Astrocyte (in vitro differentiated cells and primary cell): ENCODE measurements around the gene RBM11. TPM values are rescaled to one million over a fixed set of nuclear protein-coding genes. Genes with fewer than 3 reads are reported as not detected.

Experiments used
- DNase-seq: peaks from one replicate; pipeline ENCODE4 v3.0.0-alpha.2; 2010; ENCODE audit warnings: low read depth
- FAIRE-seq: peaks from 2 replicates; lab custom pipeline; 2011; peaks lifted over from hg19 to GRCh38; lab: Jason Lieb, UNC
- H2AFZ ChIP-seq: 2 replicates; pipeline ENCODE4 v1.6.0; 2012; ENCODE audit warnings: low read depth, low read length, inconsistent platforms
- H3K27ac ChIP-seq: 2 replicates; pipeline ENCODE4 v1.5.1; 2011; ENCODE audit warnings: low read depth, low read length, inconsistent platforms
- H3K27me3 ChIP-seq: 2 replicates; pipeline ENCODE4 v1.6.0; 2011; ENCODE audit warnings: low read length, inconsistent platforms; ENCODE audit not compliant: insufficient read depth
- H3K36me3 ChIP-seq: 2 replicates; pipeline ENCODE4 v1.5.1; 2011; ENCODE audit warnings: low read length, inconsistent platforms; ENCODE audit not compliant: insufficient read depth
- H3K4me1 ChIP-seq: 2 replicates; pipeline ENCODE4 v1.5.1; 2011; ENCODE audit warnings: low read length, inconsistent platforms; ENCODE audit not compliant: insufficient read depth
- H3K4me2 ChIP-seq: 2 replicates; pipeline ENCODE4 v1.6.0; 2012; ENCODE audit warnings: low read length, inconsistent platforms
- H3K4me3 ChIP-seq: 2 replicates; pipeline ENCODE4 v1.5.1; 2011; ENCODE audit warnings: low read depth, mild to moderate bottlenecking, low read length, inconsistent platforms; ENCODE audit not compliant: insufficient read depth
- H3K79me2 ChIP-seq: 2 replicates; pipeline ENCODE4 v1.6.0; 2012; ENCODE audit warnings: mild to moderate bottlenecking, low read length, inconsistent platforms; ENCODE audit not compliant: insufficient read depth
- H3K9ac ChIP-seq: 2 replicates; pipeline ENCODE4 v1.6.0; 2012; ENCODE audit warnings: mild to moderate bottlenecking, low read length, inconsistent platforms
- H3K9me3 ChIP-seq: 2 replicates; pipeline ENCODE4 v1.5.1; 2012; ENCODE audit warnings: low read depth, mild to moderate bottlenecking, low read length, inconsistent platforms; ENCODE audit not compliant: insufficient read depth
- H4K20me1 ChIP-seq: 2 replicates; pipeline ENCODE4 v1.6.0; 2012; ENCODE audit warnings: low read length, inconsistent platforms; ENCODE audit not compliant: insufficient read depth
- H3K27ac Mint-ChIP-seq: one replicate; pipeline ENCODE4 v1.8.0; 2021; ENCODE audit warnings: mild to moderate bottlenecking, mixed read lengths; ENCODE audit not compliant: unreplicated experiment
- H3K27me3 Mint-ChIP-seq: one replicate; pipeline ENCODE4 v1.8.0; 2021; ENCODE audit warnings: low read depth, mixed read lengths; ENCODE audit not compliant: unreplicated experiment
- H3K36me3 Mint-ChIP-seq: one replicate; pipeline ENCODE4 v1.8.0; 2021; ENCODE audit warnings: low read depth, mixed read lengths; ENCODE audit not compliant: unreplicated experiment
- H3K4me1 Mint-ChIP-seq: one replicate; pipeline ENCODE4 v1.8.0; 2021; ENCODE audit warnings: low read depth, mixed read lengths; ENCODE audit not compliant: unreplicated experiment
- H3K4me3 Mint-ChIP-seq: one replicate; pipeline ENCODE4 v1.8.0; 2021; ENCODE audit warnings: mild to moderate bottlenecking, moderate library complexity, mixed read lengths; ENCODE audit not compliant: unreplicated experiment
- H3K9me3 Mint-ChIP-seq: one replicate; pipeline ENCODE4 v1.8.0; 2021; ENCODE audit warnings: mild to moderate bottlenecking, mixed read lengths; ENCODE audit not compliant: unreplicated experiment
- CTCF ChIP-seq: IDR thresholded peaks from 2 replicates; pipeline ENCODE4 v1.5.1; 2011; ENCODE audit warnings: low read depth, mild to moderate bottlenecking, inconsistent platforms, low read length, moderate library complexity; ENCODE audit not compliant: insufficient read depth
- EZH2 ChIP-seq: IDR thresholded peaks from 2 replicates; pipeline ENCODE4 v1.6.1; 2012; ENCODE audit warnings: mild to moderate bottlenecking, low read length, inconsistent platforms; ENCODE audit not compliant: insufficient read depth
- total RNA-seq: library from RNA; stranded (reverse); gene quantifications from 2 replicates; pipeline ENCODE4 v1.2.1, GENCODE V29; 2021

Gene RBM11
- total RNA-seq, 1 donor from 2014 or later = 3.4 TPM

DNA sequence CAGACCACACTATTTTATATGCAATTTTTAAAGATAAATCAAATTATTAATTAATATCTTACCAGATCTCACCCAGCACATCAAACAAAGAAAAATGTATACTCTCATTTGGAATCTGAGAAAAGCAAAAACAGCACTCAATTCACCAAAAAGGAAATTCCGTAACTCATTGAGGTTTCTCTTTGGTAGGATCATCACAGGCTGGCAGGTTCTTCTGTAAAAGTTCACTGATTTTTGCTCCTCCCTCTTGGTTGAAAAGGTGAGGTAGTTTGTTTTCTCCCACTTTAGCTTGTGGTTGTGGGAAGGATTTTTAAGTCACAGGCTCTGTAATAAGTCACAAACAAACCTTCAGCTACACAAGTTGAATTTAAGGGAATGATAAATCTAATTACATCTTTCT, 5.2 kb upstream of the RBM11 start, which contains the start of gene LIPI:
Gene LIPI, minus strand, starts transcription at position 218 of the 400 bp plus-strand sequence. Its CDS starts 110 bp downstream, at position 108.
- Mint-ChIP-seq H3K27ac (no peak within 1 kb of the TSS), H3K36me3 (no peaks in the 10 kb centered on the region), H3K4me3 (no peak within 1 kb of the TSS), H3K27me3 (no peaks in the 10 kb centered on the region), H3K9me3 (no peaks in the 10 kb centered on the region), H3K4me1 (no peaks in the 10 kb centered on the region)
- no peaks in the 10 kb centered on the region for H3K9me3 ChIP-seq
- H3K36me3 ChIP-seq = no peaks in the 10 kb centered on the region
- no peak within 1 kb of the TSS for H3K27ac ChIP-seq
- H3K27me3 ChIP-seq = no peaks in the 10 kb centered on the region
- no peak within 1 kb of the TSS for H3K4me3 ChIP-seq
- no peak for DNase-seq
- no peaks in the 10 kb centered on the region for H4K20me1 ChIP-seq
- H3K4me2 ChIP-seq = no peak within 1 kb of the TSS
- FAIRE-seq = no peak
- no peaks in the 10 kb centered on the region for H3K4me1 ChIP-seq
- H2AFZ ChIP-seq = no peak within 1 kb of the TSS
- H3K9ac ChIP-seq = no peak within 1 kb of the TSS
- TF ChIP-seq EZH2 = no peak
- TF ChIP-seq CTCF = no peak
- no peaks in the 10 kb centered on the region for H3K79me2 ChIP-seq

DNA sequence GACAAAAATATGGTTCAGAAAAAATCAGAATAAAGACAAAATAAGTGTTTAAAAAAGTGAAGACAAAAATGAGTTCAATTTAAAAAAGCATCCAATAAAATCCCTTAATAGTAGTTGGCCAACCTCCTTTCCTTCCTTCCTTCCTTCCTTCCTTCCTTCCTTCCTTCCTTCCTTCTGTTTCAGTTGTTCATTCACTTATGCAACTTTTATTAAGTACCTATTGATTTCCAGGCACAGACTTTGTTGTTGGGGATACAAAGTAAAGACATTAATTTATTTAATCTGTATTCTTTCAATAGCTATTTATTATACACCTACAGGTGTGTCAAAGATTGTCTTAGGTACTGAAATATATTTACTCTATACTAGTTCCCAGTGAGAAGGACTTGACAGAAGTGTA, 2.8 kb upstream of the RBM11 start:
- H3K9me3 ChIP-seq = no peaks in the 10 kb centered on the region
- TF ChIP-seq EZH2 (no peak), CTCF (no peak)
- Mint-ChIP-seq H3K27me3 (no peaks in the 10 kb centered on the region), H3K4me3 (no peak overlapping the region), H3K4me1 (no peaks in the 10 kb centered on the region), H3K27ac (no peak overlapping the region), H3K9me3 (no peaks in the 10 kb centered on the region), H3K36me3 (no peaks in the 10 kb centered on the region)
- no peaks in the 10 kb centered on the region for H3K36me3 ChIP-seq
- no peaks in the 10 kb centered on the region for H3K79me2 ChIP-seq
- no peaks in the 10 kb centered on the region for H3K27me3 ChIP-seq
- H3K4me2 ChIP-seq = no peak overlapping the region
- H2AFZ ChIP-seq = no peak overlapping the region
- H4K20me1 ChIP-seq = no peaks in the 10 kb centered on the region
- no peak overlapping the region for H3K27ac ChIP-seq
- DNase-seq = no peak
- FAIRE-seq = no peak
- H3K4me1 ChIP-seq = no peaks in the 10 kb centered on the region
- H3K9ac ChIP-seq = no peak overlapping the region
- H3K4me3 ChIP-seq = no peak overlapping the region

GRCh38 chr21:14223365-14223764, 7.4 kb downstream of the RBM11 start:
- H3K27me3 ChIP-seq = no peaks in the 10 kb centered on the region
- FAIRE-seq (no peak), DNase-seq (no peak)
- peaks cover 2% of the 10 kb centered on the region for H3K9me3 ChIP-seq
- Mint-ChIP-seq H3K4me1 (no peaks in the 10 kb centered on the region), H3K27me3 (no peaks in the 10 kb centered on the region), H3K36me3 (peaks cover 2% of the 10 kb centered on the region), H3K9me3 (no peaks in the 10 kb centered on the region), H3K27ac (no peak overlapping the region), H3K4me3 (no peak overlapping the region)
- no peaks in the 10 kb centered on the region for H3K79me2 ChIP-seq
- no peak overlapping the region for H3K27ac ChIP-seq
- no peak overlapping the region for H3K4me2 ChIP-seq
- no peak overlapping the region for H2AFZ ChIP-seq
- H3K36me3 ChIP-seq = no peaks in the 10 kb centered on the region
- H3K9ac ChIP-seq = no peak overlapping the region
- H3K4me1 ChIP-seq = no peaks in the 10 kb centered on the region
- H4K20me1 ChIP-seq = no peaks in the 10 kb centered on the region
- TF ChIP-seq EZH2 (no peak), CTCF (no peak)
- no peak overlapping the region for H3K4me3 ChIP-seq
